GM10847 (cell line): ENCODE measurements around the gene PAM.

Experiments
- POLR2A ChIP-seq: IDR thresholded peaks from 2 replicates; pipeline ENCODE4 v1.6.1; 2011; ENCODE audit not compliant: insufficient read length; ENCODE audit errors: extremely low read depth

Gene PAM

GRCh38 chr5:102916109-102916508, 161.0 kb downstream of the PAM start:
- no peak for TF ChIP-seq POLR2A

GRCh38 chr5:102918986-102919610, 164.0 kb downstream of the PAM start:
- no peak for TF ChIP-seq POLR2A

GRCh38 chr5:102920762-102921161, 165.7 kb downstream of the PAM start:
- TF ChIP-seq POLR2A, result no peak

GRCh38 chr5:102921341-102922044, 166.4 kb downstream of the PAM start:
- no peak for TF ChIP-seq POLR2A

GRCh38 chr5:102922111-102922720, 167.1 kb downstream of the PAM start:
- TF ChIP-seq POLR2A, result no peak

- no peak for TF ChIP-seq POLR2A
Measured at GRCh38 chr5:102922799-102923477, 167.8 kb downstream of the PAM start.

GRCh38 chr5:102924963-102925362, 169.9 kb downstream of the PAM start:
- TF ChIP-seq POLR2A, result no peak

- TF ChIP-seq POLR2A, result no peak
Measured at GRCh38 chr5:102927007-102927406, 171.9 kb downstream of the PAM start.

GRCh38 chr5:102930244-102930643, 175.1 kb downstream of the PAM start:
- no peak for TF ChIP-seq POLR2A

GRCh38 chr5:102931085-102931725, 176.1 kb downstream of the PAM start:
- TF ChIP-seq POLR2A, result no peak

GRCh38 chr5:102932781-102933180, 177.7 kb downstream of the PAM start:
- no peak for TF ChIP-seq POLR2A

- TF ChIP-seq POLR2A, result no peak
Measured at GRCh38 chr5:102933316-102933715, 178.2 kb downstream of the PAM start.

GRCh38 chr5:102933721-102934459, 178.8 kb downstream of the PAM start:
- TF ChIP-seq POLR2A, result no peak

GRCh38 chr5:102937894-102938293, 182.8 kb downstream of the PAM start:
- TF ChIP-seq POLR2A, result no peak

GRCh38 chr5:102941111-102941510, 186.0 kb downstream of the PAM start:
- TF ChIP-seq POLR2A, result no peak

GRCh38 chr5:102946414-102946813, 191.3 kb downstream of the PAM start:
- no peak for TF ChIP-seq POLR2A
